ENCODE measurements around the gene TRPM3.

- TF ChIP-seq CTCF (conservative IDR thresholded peaks at IDR 0.05 in 1 of 2, IDR thresholded peaks at IDR 0.05 in 1 of 2; ENCODE audit: extremely low read depth in 1 of 2, insufficient read depth in 1 of 2, low read depth in 1 of 2, low read length in 2 of 2) (no peak), EZH2 (IDR thresholded peaks at IDR 0.05; ENCODE audit: borderline replicate concordance, low read length) (no peak)
Observed at GRCh38 chr9:70578720-70579119, 542.7 kb downstream of the TRPM3 start.
